Body of pancreas (tissue), 4 donors: ENCODE data around the gene ACSS2.

ENCODE experiments used
- POLR2A ChIP-seq, 3 donors: fragments of 450-650 bp; IDR thresholded peaks; one replicate each; pipeline ENCODE4 v1.6.1; 2016; ENCODE audit warnings: antibody characterized with exemption in 3 of 3, mild to moderate bottlenecking in 2 of 3
- TF ChIP-seq, protein P1 (sequence below), 7 experiments: fragments of 450-650 bp in 4 of 7; fragments of 200-600 bp in 3 of 7; sonication (generic) in 3 of 7; IDR thresholded peaks; one replicate each; pipeline ENCODE4 v1.5.1; 2016 to 2019; ENCODE audit warnings: antibody characterized with exemption in 7 of 7

DNA sequence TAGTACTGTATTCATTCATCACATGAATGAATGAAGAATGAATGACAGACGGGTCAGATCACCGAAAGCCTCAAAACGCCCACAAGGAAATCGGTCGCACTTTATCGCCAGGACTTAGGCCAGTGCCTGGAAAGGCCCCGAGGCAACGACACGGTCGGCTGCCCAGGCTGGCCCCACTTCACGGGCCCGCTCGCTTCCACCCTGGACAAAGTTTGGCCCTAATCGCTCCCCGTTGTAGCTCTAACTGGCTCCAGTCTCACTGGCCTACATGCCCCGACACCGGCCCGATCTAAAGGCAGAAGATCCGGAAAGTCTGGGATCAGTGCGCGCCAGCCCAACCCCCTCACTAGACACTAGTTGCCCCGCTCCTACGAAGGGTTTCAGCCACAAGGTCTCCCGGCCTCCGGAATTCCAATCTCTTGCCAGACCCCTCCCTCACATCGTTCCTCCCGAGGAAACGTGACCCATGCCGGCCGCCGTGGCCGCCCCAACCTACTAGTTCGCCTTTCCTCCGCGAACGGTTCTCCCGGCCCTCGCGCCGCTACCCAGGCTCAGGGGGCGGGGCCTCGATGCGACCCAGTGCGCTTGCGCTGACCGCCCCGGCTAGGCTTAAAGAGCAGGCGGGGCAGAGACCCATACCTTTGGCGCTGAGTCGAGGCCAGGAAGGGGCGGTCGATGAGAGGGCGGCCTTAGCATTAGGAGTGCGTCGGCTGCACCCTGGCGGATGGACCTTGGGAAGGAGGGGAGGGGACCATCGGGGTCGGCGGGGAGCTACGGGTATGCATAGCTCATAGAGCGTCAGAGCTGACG lies 79.0 kb downstream of the ACSS2 start, which contains the start of the genes GSS and MYH7B:
- TF ChIP-seq, protein P1, sequence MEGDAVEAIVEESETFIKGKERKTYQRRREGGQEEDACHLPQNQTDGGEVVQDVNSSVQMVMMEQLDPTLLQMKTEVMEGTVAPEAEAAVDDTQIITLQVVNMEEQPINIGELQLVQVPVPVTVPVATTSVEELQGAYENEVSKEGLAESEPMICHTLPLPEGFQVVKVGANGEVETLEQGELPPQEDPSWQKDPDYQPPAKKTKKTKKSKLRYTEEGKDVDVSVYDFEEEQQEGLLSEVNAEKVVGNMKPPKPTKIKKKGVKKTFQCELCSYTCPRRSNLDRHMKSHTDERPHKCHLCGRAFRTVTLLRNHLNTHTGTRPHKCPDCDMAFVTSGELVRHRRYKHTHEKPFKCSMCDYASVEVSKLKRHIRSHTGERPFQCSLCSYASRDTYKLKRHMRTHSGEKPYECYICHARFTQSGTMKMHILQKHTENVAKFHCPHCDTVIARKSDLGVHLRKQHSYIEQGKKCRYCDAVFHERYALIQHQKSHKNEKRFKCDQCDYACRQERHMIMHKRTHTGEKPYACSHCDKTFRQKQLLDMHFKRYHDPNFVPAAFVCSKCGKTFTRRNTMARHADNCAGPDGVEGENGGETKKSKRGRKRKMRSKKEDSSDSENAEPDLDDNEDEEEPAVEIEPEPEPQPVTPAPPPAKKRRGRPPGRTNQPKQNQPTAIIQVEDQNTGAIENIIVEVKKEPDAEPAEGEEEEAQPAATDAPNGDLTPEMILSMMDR (IDR thresholded peaks at IDR 0.05), result peak; percentile 14 to 86 (median 67)
- TF ChIP-seq POLR2A (IDR thresholded peaks at IDR 0.05), result peak; percentile 49 to 84 (median 83)
